ENCODE data around the gene PPP3R1. TPM values are rescaled to one million over a fixed set of nuclear protein-coding genes. Genes with fewer than 3 reads are reported as not detected.

The PPP3R1 gene
- total RNA-seq, 1 experiment from 2014 or later: 70.9 TPM

DNA sequence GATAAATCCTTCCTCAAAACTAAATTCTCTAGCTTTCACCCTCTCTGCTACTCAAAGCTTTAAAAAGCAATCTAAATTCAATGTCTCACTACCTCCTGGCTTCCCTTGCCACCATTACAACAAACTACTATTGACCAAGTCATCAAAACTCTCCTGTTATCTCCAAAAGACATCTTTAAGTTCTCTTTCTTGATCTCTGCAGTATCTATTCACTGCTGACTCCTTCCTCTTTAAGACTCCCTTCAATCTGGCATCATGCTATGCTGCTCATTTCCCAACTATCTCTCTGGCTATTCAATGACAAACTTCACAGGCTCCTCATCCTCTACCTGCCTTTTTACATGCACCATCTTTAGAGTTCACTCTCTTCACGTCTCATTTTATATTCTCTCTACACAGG, 5.9 kb downstream of the PPP3R1 start:
- POLR2A ChIA-PET: no interaction called here
- CTCF ChIA-PET: no interaction called here
- TF ChIP-seq, protein P1, sequence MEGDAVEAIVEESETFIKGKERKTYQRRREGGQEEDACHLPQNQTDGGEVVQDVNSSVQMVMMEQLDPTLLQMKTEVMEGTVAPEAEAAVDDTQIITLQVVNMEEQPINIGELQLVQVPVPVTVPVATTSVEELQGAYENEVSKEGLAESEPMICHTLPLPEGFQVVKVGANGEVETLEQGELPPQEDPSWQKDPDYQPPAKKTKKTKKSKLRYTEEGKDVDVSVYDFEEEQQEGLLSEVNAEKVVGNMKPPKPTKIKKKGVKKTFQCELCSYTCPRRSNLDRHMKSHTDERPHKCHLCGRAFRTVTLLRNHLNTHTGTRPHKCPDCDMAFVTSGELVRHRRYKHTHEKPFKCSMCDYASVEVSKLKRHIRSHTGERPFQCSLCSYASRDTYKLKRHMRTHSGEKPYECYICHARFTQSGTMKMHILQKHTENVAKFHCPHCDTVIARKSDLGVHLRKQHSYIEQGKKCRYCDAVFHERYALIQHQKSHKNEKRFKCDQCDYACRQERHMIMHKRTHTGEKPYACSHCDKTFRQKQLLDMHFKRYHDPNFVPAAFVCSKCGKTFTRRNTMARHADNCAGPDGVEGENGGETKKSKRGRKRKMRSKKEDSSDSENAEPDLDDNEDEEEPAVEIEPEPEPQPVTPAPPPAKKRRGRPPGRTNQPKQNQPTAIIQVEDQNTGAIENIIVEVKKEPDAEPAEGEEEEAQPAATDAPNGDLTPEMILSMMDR (IDR thresholded peaks at IDR 0.05; ENCODE audit: insufficient read depth in 1 of 2, low read depth in 1 of 2, low read length in 1 of 2, severe bottlenecking in 1 of 2, unreplicated experiment in 1 of 2): no peak
- no peak for DNase-seq
- Histone ChIP-seq H3K4me3 (ENCODE audit: low read depth, low read length) (no peak overlapping the region), H3K4me1 (0 out of 2 replicates have a peak, but pooled peaks cover 17% of the 10 kb centered on the region), H3K9me3 (no peaks in the 10 kb centered on the region), H3K27me3 (replicated peaks; ENCODE audit: control insufficient read depth, insufficient read depth, low read length) (no peaks in the 10 kb centered on the region), H3K36me3 (ENCODE audit: control insufficient read depth, insufficient read depth, low read length) (no peaks in the 10 kb centered on the region)
- Mint-ChIP-seq H3K36me3 (ENCODE audit: insufficient read depth, unreplicated experiment) (peaks cover 10% of the 10 kb centered on the region), H3K9me3 (ENCODE audit: unreplicated experiment) (no peaks in the 10 kb centered on the region), H3K27me3 (ENCODE audit: insufficient read depth, unreplicated experiment) (no peaks in the 10 kb centered on the region), H3K27ac (ENCODE audit: unreplicated experiment) (no peak overlapping the region), H3K4me1 (ENCODE audit: low read depth, unreplicated experiment) (peaks cover 7% of the 10 kb centered on the region), H3K4me3 (ENCODE audit: unreplicated experiment) (no peak overlapping the region)
- intact Hi-C loops (cut with micrococcal nuclease; ENCODE audit: unreplicated experiment): no loop called here
- no TSS peak for BruUV-seq (replicated peaks)

DNA sequence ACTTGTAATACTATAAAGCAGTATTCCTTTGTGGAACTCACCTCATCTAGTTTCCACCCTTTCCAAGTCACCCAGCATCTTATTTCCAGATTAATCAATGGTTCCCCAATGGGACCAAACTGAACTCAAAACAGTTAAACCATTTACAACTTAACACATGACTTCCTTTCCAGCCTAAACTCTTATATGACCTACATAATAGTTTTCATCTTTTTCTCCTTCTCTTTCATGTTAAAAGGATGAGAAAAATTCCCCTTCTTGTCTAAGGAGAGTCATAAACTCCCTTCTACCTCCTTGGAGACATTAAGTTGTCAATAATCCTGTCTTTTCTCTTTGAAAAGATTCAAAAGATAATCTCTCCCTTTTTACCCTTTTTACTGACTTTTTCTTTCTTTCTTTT, 6.7 kb downstream of the PPP3R1 start:
- Histone ChIP-seq H3K36me3 (ENCODE audit: control insufficient read depth, insufficient read depth, low read length) (no peaks in the 10 kb centered on the region), H3K27me3 (replicated peaks; ENCODE audit: control insufficient read depth, insufficient read depth, low read length) (no peaks in the 10 kb centered on the region), H3K9me3 (no peaks in the 10 kb centered on the region), H3K4me3 (ENCODE audit: low read depth, low read length) (no peak overlapping the region), H3K4me1 (0 out of 2 replicates have a peak, but pooled peaks cover 17% of the 10 kb centered on the region)
- H3K4me1 Mint-ChIP-seq (ENCODE audit: low read depth, unreplicated experiment): peaks cover 11% of the 10 kb centered on the region
- DNase-seq: no peak
- POLR2A ChIA-PET: no interaction called here
- TF ChIP-seq, protein P1 (IDR thresholded peaks at IDR 0.05; ENCODE audit: insufficient read depth in 1 of 2, low read depth in 1 of 2, low read length in 1 of 2, severe bottlenecking in 1 of 2, unreplicated experiment in 1 of 2): no peak
- BruUV-seq (replicated peaks): no TSS peak
- H3K27me3 Mint-ChIP-seq (ENCODE audit: insufficient read depth, unreplicated experiment): no peaks in the 10 kb centered on the region
- no peak overlapping the region for H3K27ac Mint-ChIP-seq (ENCODE audit: unreplicated experiment)
- no peaks in the 10 kb centered on the region for H3K9me3 Mint-ChIP-seq (ENCODE audit: unreplicated experiment)
- no peak overlapping the region for H3K4me3 Mint-ChIP-seq (ENCODE audit: unreplicated experiment)
- CTCF ChIA-PET: no interaction called here
- intact Hi-C loops (cut with micrococcal nuclease; ENCODE audit: unreplicated experiment): no loop called here
- H3K36me3 Mint-ChIP-seq (ENCODE audit: insufficient read depth, unreplicated experiment): peaks cover 6% of the 10 kb centered on the region

DNA sequence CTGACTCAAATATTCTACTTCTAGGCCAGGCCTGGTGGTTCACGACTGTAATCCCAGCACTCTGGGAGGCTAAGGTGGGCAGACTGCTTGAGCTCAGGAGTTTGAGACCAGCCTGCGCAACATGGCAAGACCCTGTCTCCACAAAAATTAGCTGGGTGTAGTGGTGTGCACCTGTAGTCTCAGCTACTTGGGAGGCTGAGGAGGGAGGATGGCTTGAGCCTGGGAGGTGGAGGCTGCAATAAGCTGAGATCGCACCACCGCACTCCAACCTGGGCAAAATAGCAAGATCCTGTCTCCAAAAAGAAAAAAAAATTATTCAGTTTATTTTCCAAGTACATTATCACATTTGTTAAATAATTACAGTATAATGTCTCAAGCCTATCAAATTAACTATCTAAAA, 7.3 kb downstream of the PPP3R1 start:
- Mint-ChIP-seq H3K27me3 (ENCODE audit: insufficient read depth, unreplicated experiment) (no peaks in the 10 kb centered on the region), H3K36me3 (ENCODE audit: insufficient read depth, unreplicated experiment) (peaks cover 8% of the 10 kb centered on the region), H3K4me3 (ENCODE audit: unreplicated experiment) (no peak overlapping the region), H3K27ac (ENCODE audit: unreplicated experiment) (no peak overlapping the region), H3K4me1 (ENCODE audit: low read depth, unreplicated experiment) (peaks cover 13% of the 10 kb centered on the region), H3K9me3 (ENCODE audit: unreplicated experiment) (no peaks in the 10 kb centered on the region)
- Histone ChIP-seq H3K4me3 (ENCODE audit: low read depth, low read length) (no peak overlapping the region), H3K36me3 (ENCODE audit: control insufficient read depth, insufficient read depth, low read length) (no peaks in the 10 kb centered on the region), H3K27me3 (replicated peaks; ENCODE audit: control insufficient read depth, insufficient read depth, low read length) (no peaks in the 10 kb centered on the region), H3K9me3 (no peaks in the 10 kb centered on the region), H3K4me1 (0 out of 2 replicates have a peak, but pooled peaks cover 17% of the 10 kb centered on the region)
- DNase-seq: no peak
- ChIA-PET POLR2A (no interaction called here), CTCF (interaction anchor here (1.0 kb wide), 2 partner anchors 49 to 123 kb away, joined by 3 read pairs; no protein-coding TSS in a partner anchor)
- intact Hi-C loops (cut with micrococcal nuclease; ENCODE audit: unreplicated experiment): no loop called here
- TF ChIP-seq, protein P1 (IDR thresholded peaks at IDR 0.05; ENCODE audit: insufficient read depth in 1 of 2, low read depth in 1 of 2, low read length in 1 of 2, severe bottlenecking in 1 of 2, unreplicated experiment in 1 of 2): no peak
- BruUV-seq (replicated peaks): no TSS peak
